ENCODE data around the gene NKX2-1.

The NKX2-1 gene

DNA sequence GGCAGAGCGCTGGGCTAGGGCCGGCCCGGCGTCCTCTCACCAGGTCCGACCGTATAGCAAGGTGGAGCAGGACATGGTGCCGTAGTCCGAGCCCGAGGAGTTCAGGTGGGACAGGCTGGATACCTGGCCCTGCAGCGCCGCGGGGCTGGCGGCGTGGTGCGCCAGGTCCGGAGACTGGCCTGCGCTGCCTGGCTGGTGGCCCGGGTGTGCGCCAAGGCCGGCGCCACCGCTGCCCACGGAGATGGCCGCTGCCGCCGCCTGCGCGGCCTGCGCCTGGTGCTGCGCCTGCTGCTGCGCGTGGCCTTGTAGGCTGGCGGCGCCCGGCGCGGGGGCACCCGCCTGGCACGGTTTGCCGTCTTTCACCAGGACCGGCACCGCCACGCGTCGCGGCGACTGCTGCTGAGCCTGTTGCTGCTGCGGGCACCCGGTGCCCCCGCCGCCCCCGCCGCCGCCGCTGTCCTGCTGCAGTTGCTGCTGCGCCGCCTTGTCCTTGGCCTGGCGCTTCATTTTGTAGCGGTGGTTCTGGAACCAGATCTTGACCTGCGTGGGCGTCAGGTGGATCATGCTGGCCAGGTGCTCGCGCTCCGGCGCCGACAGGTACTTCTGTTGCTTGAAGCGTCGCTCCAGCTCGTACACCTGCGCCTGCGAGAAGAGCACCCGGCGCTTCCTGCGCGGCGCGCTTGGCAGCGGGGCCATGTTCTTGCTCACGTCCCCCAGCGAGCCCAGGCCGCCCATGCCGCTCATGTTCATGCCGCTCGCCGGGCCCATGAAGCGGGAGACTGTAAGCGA lies 2.6 kb downstream of the NKX2-1 start:
- DNase-seq (ENCODE audit: low spot score) = no peak

DNA sequence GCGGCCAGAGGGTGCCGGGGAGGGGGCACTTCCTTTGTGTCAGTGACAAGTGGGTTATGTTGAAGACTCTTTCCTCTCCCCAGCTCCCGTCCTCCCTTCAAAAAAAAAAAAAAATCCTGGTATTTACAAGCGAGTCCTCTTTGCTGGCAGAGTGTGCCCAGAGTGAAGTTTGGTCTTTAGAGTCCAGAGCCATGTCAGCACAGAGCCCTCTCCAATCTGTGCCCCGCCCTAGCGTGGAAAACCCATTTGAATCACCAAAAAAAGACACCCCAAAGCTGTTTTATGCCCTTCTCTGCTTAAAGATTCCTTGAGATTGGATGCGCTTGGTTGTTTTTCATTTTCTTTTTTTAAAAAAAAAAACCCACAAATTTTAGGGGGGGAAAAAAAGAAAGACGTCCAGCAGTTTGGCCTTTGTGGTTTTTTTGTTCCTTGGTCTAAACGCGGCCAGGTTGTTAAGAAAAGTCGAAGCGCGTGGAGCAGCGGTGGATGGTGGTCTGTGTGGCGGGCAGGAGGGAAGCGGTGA lies 3.3 kb downstream of the NKX2-1 start:
- DNase-seq (ENCODE audit: low spot score) = no peak

DNA sequence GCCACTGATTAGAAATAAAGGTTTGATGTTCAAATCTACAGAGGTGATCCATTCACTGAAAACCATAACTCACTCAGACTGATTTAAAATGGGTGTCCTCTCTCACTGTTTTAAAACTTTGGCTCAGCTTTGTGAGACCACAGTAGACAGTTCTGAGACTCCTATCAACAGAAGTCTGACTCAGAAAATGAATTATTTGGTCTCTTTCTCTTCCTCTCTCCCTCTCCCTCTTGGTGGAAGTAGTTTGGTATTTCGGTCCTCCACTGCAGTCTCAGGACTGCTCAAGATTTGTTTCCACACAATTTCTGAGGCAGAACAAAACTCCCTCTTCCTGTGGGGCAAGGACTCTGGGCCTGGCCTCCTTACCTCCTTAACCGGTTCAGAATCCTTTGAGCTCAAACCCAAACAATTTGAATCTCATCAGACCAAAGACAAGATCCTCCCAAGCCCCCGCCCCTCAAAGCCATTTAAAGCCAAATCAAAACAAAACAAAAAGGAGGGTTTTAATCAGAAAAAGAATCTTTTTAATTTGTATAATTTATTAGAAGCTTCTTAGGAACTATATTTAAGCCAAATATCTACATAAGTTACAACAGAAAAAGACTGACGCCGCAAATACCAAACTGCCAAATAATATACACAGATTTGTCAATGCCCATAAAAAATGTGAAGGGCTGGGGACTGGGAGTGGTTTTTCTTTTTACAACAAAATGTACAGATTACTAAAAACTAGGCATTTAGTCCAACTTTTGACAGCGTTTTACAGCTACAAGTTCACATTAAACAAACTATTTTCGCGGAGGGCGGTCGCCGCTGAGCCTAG lies 3.9 kb downstream of the NKX2-1 start:
- DNase-seq (ENCODE audit: low spot score) = no peak

DNA sequence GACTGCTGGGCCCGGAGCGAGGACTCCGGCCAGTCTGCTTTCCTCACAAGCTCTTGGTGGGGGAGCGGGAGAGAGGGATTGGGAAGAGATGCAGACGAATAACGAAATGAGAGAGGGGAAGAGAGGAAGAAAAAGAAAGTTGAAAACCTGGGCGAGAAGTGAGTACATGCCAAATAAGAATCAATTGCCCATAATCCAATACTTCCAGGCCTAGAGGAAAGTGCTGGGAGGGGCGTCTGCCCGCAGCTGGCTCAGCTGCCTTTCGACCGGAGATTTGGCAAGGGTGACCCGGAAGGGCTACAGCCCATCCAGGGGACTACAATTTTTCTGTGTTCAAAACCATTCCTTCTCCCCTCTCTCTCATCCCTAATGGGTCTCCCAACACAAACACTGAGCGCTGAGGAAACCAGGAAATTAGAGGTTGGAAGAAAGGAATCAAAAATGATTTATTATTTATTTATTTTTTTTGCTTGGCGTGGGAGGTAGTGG lies 4.9 kb downstream of the NKX2-1 start:
- no peak for DNase-seq (ENCODE audit: low spot score)

DNA sequence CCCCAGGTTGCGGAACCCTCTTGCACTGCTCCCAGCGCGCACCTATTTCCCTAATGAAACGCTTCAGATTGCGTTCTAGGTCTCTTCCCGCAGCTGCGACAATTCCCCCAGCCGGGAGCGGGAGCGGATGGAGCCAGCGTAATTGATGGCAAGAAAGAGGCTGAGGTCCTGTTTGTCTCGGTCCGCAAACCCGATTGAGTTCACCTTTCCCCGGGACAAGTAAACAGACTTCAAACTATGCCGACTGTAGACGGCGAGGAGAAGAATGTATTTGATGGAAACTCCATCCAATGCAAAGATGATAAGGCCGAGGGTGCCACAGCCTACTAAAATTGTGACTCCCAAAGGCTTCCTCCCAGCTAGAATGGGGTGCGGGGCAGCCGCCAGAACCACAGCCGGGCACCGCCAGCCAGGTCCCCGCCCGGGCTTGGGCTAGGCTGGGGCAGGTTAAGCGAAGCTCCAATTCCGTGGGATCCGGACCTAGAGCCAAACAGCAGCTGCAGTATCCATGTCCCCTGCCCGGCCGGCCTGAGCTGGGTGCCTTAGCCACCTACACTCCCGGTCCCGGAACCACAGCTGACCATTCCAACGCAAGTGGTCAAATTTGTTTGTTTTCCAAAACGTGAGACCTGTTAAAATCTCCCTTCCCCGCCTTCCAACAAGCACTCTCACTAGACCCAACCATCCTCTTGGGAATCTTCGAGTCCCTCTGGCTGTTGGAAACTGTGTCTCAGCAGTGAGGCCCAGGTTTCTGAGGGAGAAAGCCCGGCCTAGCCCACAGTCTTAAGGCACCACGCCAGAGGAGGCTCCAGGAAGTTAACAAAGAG lies 5.5 kb downstream of the NKX2-1 start:
- no peak for DNase-seq (ENCODE audit: low spot score)

DNA sequence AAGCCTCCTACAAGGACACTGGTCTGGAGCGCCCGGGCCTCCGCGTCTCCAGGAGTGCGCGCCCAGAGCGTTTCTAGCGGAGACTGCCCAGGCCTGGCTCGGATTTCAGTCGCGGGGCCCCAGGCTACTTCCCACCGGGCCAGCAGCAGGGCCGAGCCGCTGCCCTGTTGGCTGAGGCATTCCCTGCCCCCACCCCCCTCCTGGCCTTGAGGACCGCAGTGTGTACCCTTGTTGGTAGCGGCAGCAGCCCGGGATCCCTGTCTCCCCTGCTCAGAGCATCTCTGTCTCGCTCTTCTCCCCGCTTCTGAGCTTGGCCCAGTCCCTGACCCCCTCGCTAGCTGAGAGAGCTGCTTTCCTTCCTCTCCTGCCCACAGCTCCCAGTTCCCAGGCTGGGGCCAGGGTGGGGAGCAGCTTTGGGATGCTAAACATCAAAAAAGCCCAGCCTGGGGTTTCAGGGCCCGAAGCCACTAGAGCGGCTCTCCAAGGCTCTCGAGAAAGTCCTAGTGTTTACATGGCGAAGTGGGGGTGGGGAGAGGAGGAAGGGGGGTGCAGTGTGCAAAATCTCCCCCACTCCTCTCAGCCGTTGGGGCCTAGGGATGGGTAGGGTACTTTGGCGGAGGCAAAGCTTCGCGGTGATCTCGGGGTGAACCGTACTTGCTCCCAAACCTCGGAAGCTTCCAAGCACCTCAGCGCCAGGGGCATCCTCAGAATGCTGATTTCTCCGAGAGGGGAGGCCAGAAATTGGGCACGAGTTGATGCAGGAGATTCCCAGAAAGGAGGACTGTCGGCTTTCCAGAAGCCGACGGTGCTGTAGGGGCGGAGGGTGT lies 6.4 kb downstream of the NKX2-1 start:
- DNase-seq (ENCODE audit: low spot score) = no peak

DNA sequence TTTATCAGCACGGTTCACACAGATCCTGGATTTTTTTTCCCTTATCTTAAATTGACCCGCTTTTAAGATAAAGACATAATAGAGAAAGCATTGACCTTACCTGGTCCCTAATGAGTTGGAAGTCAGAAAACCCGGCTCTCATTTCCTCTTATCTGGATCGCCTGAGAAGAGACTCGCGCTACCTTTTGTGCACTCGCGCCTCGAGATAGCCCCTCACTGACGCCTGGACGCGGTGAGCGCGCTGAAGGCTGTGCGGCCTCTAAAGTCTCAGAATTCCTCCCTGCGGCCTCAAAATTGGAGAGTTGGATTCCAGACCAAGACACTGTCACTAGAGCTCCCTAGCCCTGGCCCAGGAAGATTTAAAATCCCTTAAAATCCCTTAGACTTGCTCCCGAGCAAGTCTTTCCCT lies 7.0 kb downstream of the NKX2-1 start:
- DNase-seq (ENCODE audit: low spot score) = no peak

GRCh38 chr14:36512585-36513003 lies 7.4 kb downstream of the NKX2-1 start:
- DNase-seq (ENCODE audit: low spot score) = no peak

- no peak for DNase-seq (ENCODE audit: low spot score)
Measured at GRCh38 chr14:36511981-36512584, 7.9 kb downstream of the NKX2-1 start.

GRCh38 chr14:36510874-36511273 lies 9.2 kb downstream of the NKX2-1 start:
- no peak for DNase-seq (ENCODE audit: low spot score)

GRCh38 chr14:36510078-36510799 lies 9.8 kb downstream of the NKX2-1 start:
- DNase-seq (ENCODE audit: low spot score) = no peak

DNA sequence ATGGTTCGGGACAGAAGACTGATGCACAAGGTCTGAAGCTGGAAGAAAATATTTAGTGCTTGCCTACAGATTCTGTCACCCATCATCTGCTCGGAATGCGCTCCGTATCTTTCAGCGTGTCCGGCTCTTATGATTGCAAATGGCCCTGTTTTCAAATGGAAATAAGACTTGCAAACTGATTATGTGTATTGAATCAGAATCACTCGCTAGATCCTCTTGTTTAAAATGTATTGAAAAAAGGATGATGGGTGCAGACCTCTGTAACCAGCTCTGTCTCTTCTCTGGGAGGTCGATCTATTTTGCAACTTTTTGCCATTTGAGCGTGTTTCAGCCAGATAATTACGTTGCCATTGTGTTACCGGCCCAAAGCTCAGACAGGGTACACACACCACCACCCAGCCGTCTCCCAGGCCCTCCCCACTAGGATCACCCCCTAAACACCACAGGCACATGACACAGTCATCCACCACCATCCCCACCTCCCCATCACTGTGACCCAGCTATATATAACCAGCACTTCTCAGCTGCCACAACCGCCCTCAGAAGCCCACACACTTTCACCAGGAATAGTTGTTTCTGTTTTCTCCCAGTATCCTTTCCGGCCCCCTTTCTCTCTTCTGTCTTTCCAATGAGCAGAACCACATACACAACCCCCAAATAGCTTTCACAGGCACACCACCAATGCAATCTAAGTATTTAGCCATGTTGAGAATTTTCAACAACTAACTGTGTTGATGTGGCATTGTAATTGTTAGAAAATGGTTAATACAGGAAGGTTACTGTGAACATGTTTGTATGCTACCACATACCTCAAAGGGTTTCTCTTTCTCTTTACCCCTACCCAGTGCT lies 10.7 kb downstream of the NKX2-1 start:
- DNase-seq (ENCODE audit: low spot score) = no peak

DNA sequence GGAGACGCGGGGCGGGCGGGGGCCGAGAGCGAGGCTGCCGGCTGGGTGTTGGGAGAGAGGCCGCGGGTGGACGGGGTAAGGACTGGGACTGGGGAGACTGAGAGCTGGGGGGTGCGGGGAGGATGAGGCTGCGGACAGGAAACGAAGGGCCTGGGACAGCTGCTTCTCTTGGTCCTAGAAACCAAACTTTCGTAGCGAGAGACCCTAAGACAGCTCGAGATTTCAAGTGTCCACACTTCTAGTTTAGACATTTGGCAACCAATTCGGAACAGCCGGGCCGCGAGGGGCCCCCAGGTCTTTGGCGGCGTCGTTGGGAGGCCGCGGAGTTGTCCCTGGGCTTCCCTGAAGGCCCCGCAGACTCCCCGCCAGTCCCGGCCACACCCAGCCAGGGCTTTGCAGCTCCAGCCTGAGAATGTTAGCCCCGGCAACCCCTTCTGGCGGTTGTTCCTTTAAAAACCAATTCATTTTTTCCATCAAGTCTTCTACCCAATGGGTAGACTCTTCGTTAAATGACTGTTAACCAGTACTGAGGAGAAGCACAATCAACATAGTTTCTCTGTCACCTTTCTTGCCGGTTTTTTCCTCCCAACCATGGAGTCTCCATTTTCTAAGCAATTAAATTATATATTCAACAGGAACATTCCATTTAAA lies 11.5 kb downstream of the NKX2-1 start:
- DNase-seq (ENCODE audit: low spot score) = no peak

- DNase-seq (ENCODE audit: low spot score) = no peak
Measured at GRCh38 chr14:36507847-36508417, 12.1 kb downstream of the NKX2-1 start.

DNA sequence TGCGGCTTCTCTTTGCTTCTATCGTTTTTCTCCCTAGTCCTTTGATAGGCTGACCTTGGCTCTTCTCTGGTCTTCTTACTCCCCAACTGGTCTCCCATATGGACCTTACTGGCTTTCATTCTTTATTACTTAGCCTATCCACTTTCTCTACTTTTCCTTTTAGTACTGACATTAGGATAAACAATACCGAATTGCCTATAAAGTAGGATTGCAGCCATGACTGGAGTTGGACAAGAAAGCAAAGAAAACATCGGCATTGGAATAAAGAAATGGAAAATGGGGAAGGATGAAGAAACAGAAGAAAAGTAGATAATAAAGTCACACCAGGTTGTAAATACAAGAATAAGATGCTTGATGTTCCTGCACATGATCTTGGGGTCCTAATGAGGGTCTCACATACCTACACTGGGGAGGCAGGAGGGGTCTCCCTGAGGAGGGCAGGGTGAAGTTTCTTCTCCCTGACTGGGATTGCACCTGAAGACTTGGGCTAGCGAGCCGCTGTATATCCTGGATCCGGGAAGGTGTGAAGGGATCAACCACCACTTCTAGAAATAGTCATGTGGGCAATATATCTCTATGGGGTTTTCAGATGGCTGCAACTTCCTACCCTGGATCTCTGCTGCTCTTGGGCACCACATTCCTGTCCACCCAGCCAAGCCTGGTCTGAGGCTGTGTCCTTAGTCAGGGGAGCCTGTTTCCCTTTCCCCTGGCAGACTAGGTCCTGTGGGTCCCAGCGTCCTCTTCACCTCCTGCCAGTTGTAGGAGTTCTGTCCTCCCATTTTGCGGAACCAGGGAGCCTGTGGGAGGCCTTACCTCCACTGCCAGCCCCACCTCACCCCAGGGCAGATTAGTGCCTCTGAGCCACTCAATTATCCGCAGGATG lies 13.1 kb downstream of the NKX2-1 start:
- no peak for DNase-seq (ENCODE audit: low spot score)

- DNase-seq (ENCODE audit: low spot score) = no peak
Measured at GRCh38 chr14:36505892-36506731, 13.9 kb downstream of the NKX2-1 start.

All from kidney tubule cell (primary cell).